GM23338 (cell line): ENCODE results near the gene OPTC. TPM values are rescaled to one million over a fixed set of nuclear protein-coding genes. Genes with fewer than 3 reads are reported as not detected.

Experiments used
- ATAC-seq: fragments of 200-7000 bp; cut with Tn5 transposase; 3 replicates; pipeline ENCODE4 v1.9.1; 2020
- DNase-seq: peaks from one replicate; pipeline ENCODE4 v3.0.0-alpha.2; 2015; ENCODE audit warnings: low spot score
- H2AFZ ChIP-seq: fragments of 200-600 bp; sonication (generic); 2 replicates; pipeline ENCODE4 v1.8.0; 2016; ENCODE audit warnings: antibody characterized with exemption, mild to moderate bottlenecking, moderate library complexity
- H3F3A ChIP-seq: fragments of 200-600 bp; sonication (generic); replicated peaks from 2 replicates; pipeline ENCODE4 v1.8.0; 2017; ENCODE audit warnings: antibody characterized with exemption, mixed run types, low read depth
- H3K27ac ChIP-seq: fragments of 200-600 bp; sonication (generic); 2 replicates; pipeline ENCODE4 v1.6.1; 2016; ENCODE audit warnings: low read depth
- H3K27me3 ChIP-seq: fragments of 200-600 bp; sonication (generic); 2 replicates; pipeline ENCODE4 v1.8.0; 2016; ENCODE audit warnings: mild to moderate bottlenecking, mixed run types, moderate library complexity; ENCODE audit not compliant: insufficient read depth
- H3K36me3 ChIP-seq: fragments of 200-600 bp; sonication (generic); 2 replicates; pipeline ENCODE4 v1.8.0; 2016; ENCODE audit warnings: mild to moderate bottlenecking; ENCODE audit not compliant: insufficient read depth
- H3K4me1 ChIP-seq: fragments of 200-600 bp; sonication (generic); 2 replicates; pipeline ENCODE4 v1.8.0; 2016; ENCODE audit warnings: mild to moderate bottlenecking, moderate library complexity; ENCODE audit not compliant: insufficient read depth
- H3K4me2 ChIP-seq: fragments of 200-600 bp; sonication (generic); 2 replicates; pipeline ENCODE4 v1.7.1; 2017; ENCODE audit warnings: mixed run types
- H3K4me3 ChIP-seq: fragments of 200-600 bp; sonication (generic); 2 replicates; pipeline ENCODE4 v1.6.1; 2016; ENCODE audit warnings: mixed run types
- H3K79me2 ChIP-seq: fragments of 200-600 bp; sonication (generic); replicated peaks from 2 replicates; pipeline ENCODE4 v1.8.0; 2017; ENCODE audit warnings: mild to moderate bottlenecking; ENCODE audit not compliant: insufficient read depth
- H3K9me2 ChIP-seq: fragments of 200-600 bp; sonication (generic); 2 replicates; pipeline ENCODE4 v1.8.0; 2017; ENCODE audit not compliant: insufficient read depth
- H4K20me1 ChIP-seq: fragments of 200-600 bp; sonication (generic); replicated peaks from 2 replicates; pipeline ENCODE4 v1.8.0; 2017; ENCODE audit warnings: mild to moderate bottlenecking; ENCODE audit not compliant: insufficient read depth
- H3K27ac Mint-ChIP-seq: 2 replicates; pipeline ENCODE4 v1.8.0; 2020; ENCODE audit warnings: inconsistent platforms, mild to moderate bottlenecking, moderate library complexity, mixed read lengths
- H3K27me3 Mint-ChIP-seq: 3 replicates; pipeline ENCODE4 v1.8.0; 2022; ENCODE audit warnings: low read depth, mild to moderate bottlenecking, moderate library complexity, mixed read lengths, inconsistent platforms; ENCODE audit not compliant: insufficient read depth, poor library complexity
- H3K36me3 Mint-ChIP-seq: 3 replicates; pipeline ENCODE4 v1.8.0; 2021; ENCODE audit warnings: low read depth, mild to moderate bottlenecking, inconsistent platforms, moderate library complexity, mixed read lengths
- H3K4me1 Mint-ChIP-seq: 3 replicates; pipeline ENCODE4 v1.8.0; 2020; ENCODE audit warnings: mild to moderate bottlenecking, inconsistent platforms, mixed read lengths
- H3K4me3 Mint-ChIP-seq: 3 replicates; pipeline ENCODE4 v1.8.0; 2021; ENCODE audit warnings: moderate library complexity, mild to moderate bottlenecking, inconsistent platforms, mixed read lengths
- H3K9me3 Mint-ChIP-seq: 3 replicates; pipeline ENCODE4 v1.8.0; 2020; ENCODE audit warnings: moderate library complexity, mild to moderate bottlenecking, inconsistent platforms, mixed read lengths
- CREB1 ChIP-seq: fragments of 250-450 bp; sonication (Bioruptor Pico); IDR thresholded peaks from 2 replicates; pipeline ENCODE4 v1.5.0; 2020; ENCODE audit warnings: low read depth, mild to moderate bottlenecking, moderate library complexity
- CTCF ChIP-seq, 2 experiments: fragments of 200-600 bp in 1 of 2; sonication (generic) in 1 of 2; conservative IDR thresholded peaks; 2 replicates each; pipeline versions ENCODE4 v1.5.1 to v1.6.1; 2016 to 2017; ENCODE audit warnings: antibody characterized with exemption in 2 of 2, low read depth in 2 of 2, mild to moderate bottlenecking in 2 of 2, moderate library complexity in 1 of 2
- ETS1 ChIP-seq: IDR thresholded peaks from 2 replicates; pipeline ENCODE4 v1.6.1; 2016; ENCODE audit warnings: antibody characterized with exemption
- EZH2 ChIP-seq: fragments of 200-600 bp; sonication (generic); IDR thresholded peaks from one replicate; pipeline ENCODE4 v1.8.0; 2017; ENCODE audit warnings: antibody characterized with exemption, mild to moderate bottlenecking, low read depth; ENCODE audit not compliant: unreplicated experiment
- JUNB ChIP-seq: IDR thresholded peaks from one replicate; pipeline ENCODE4 v1.6.1; 2016; ENCODE audit warnings: antibody characterized with exemption; ENCODE audit not compliant: unreplicated experiment
- NANOG ChIP-seq: IDR thresholded peaks from 2 replicates; pipeline ENCODE4 v1.6.1; 2016; ENCODE audit warnings: antibody characterized with exemption, borderline replicate concordance
- POLR2AphosphoS5 ChIP-seq: IDR thresholded peaks from 2 replicates; pipeline ENCODE4 v1.6.1; 2016; ENCODE audit warnings: antibody characterized with exemption, low read depth
- ZNF331 ChIP-seq: fragments of 250-450 bp; sonication (Bioruptor Pico); IDR thresholded peaks from 2 replicates; pipeline ENCODE4 v1.5.0; 2020; ENCODE audit warnings: low read depth, mild to moderate bottlenecking, moderate library complexity
- polyA plus RNA-seq: library from polyadenylated mRNA; unstranded; fragments of >200 nt; fragmentation: Nextera tagmentation; extraction: Ambion mirVana; gene quantifications from 2 replicates; pipeline ENCODE4 v1.2.1, GENCODE V29; 2016
- total RNA-seq: library from RNA; depleted of rRNA; stranded (reverse); fragments of >200 nt; shearing (Covaris generic); gene quantifications from 2 replicates; pipeline ENCODE4 v1.2.3, GENCODE V29; 2014
- TF ChIP-seq, protein P1 (sequence below): fragments of 250-450 bp; sonication (Bioruptor Pico); IDR thresholded peaks from 2 replicates; pipeline ENCODE4 v1.5.0; 2020; ENCODE audit warnings: mild to moderate bottlenecking, moderate library complexity

OPTC gene
- total and polyA plus RNA-seq, 2 experiments from 2014 or later, result 0.50 to 1.0 TPM

- TF ChIP-seq NANOG (no peak), CTCF (conservative IDR thresholded peaks at IDR 0.05; ENCODE audit: low read depth in 2 of 2) (no peak), ZNF331 (no peak), EZH2 (no peak), JUNB (no peak), POLR2AphosphoS5 (no peak)
Observed at GRCh38 chr1:203464226-203464625, 29.7 kb upstream of the OPTC start (continued).

DNA sequence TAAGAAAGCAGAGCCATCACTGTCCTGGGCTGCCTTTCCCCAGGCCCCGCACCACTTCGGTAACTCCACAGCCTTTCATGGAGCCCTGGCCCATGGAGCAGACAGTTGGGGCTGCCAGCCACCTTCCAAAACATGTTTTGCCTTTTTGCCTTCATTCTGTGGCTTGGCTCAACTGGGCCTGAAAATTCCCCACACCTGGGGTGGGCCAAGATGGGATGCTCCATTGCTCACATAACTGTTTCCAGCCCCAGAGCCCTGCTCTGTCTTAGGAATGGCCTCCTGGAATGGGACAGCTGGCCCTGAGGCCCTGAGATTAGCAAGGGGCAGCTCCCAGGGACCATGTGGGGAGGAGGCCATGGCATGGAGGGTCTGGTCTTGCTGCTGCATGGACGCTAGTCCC is 29.2 kb upstream of the OPTC start:
- no peak for DNase-seq

DNA sequence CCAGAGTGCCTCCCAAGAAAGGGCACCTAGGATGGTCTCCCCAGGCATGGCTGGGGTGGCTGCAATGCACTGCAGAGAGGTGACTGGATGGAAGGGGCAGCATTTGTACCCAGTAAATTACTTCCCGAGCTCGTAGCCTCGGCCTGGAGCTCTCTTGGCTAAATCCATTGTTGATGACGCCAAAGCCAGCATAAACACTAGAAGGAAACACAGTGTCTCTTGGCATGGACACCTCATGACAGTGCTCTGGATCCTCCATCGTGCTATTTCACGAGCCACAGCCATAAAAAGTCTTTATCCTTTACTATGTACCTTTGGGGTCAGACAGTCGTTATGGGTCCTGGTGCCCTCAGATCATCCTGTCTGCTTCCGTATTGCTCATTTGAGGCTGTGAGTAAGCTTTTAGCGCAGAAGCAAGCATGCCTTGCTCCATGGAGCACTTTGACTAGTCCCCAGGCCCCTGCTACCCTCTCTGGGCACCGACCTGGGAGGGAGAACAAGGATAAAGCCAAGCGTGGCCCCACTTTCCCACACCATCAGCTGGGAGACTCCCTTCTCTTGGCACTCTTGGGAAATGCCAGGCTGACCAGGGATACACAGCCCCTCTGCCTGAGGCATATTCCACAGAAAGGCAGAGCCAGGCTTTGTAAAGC is 28.7 kb upstream of the OPTC start:
- no peak overlapping the region for H2AFZ ChIP-seq
- H3K4me3 ChIP-seq, result no peak overlapping the region
- H3K36me3 ChIP-seq, result no peaks in the 10 kb centered on the region
- Mint-ChIP-seq H3K9me3 (no peaks in the 10 kb centered on the region), H3K27me3 (peaks cover 7% of the 10 kb centered on the region), H3K36me3 (no peaks in the 10 kb centered on the region), H3K27ac (no peak overlapping the region), H3K4me3 (no peak overlapping the region), H3K4me1 (peaks cover 32% of the 10 kb centered on the region)
- DNase-seq, result no peak
- H3K27me3 ChIP-seq, result no peaks in the 10 kb centered on the region
- H3K27ac ChIP-seq, result no peak overlapping the region
- H3K4me2 ChIP-seq, result no peak overlapping the region
- H3K4me1 ChIP-seq, result no peaks in the 10 kb centered on the region
- H3K79me2 ChIP-seq, result no peaks in the 10 kb centered on the region
- ATAC-seq, result no peak
- no peaks in the 10 kb centered on the region for H4K20me1 ChIP-seq
- no peaks in the 10 kb centered on the region for H3K9me2 ChIP-seq
- no peaks in the 10 kb centered on the region for H3F3A ChIP-seq
- TF ChIP-seq, protein P1, sequence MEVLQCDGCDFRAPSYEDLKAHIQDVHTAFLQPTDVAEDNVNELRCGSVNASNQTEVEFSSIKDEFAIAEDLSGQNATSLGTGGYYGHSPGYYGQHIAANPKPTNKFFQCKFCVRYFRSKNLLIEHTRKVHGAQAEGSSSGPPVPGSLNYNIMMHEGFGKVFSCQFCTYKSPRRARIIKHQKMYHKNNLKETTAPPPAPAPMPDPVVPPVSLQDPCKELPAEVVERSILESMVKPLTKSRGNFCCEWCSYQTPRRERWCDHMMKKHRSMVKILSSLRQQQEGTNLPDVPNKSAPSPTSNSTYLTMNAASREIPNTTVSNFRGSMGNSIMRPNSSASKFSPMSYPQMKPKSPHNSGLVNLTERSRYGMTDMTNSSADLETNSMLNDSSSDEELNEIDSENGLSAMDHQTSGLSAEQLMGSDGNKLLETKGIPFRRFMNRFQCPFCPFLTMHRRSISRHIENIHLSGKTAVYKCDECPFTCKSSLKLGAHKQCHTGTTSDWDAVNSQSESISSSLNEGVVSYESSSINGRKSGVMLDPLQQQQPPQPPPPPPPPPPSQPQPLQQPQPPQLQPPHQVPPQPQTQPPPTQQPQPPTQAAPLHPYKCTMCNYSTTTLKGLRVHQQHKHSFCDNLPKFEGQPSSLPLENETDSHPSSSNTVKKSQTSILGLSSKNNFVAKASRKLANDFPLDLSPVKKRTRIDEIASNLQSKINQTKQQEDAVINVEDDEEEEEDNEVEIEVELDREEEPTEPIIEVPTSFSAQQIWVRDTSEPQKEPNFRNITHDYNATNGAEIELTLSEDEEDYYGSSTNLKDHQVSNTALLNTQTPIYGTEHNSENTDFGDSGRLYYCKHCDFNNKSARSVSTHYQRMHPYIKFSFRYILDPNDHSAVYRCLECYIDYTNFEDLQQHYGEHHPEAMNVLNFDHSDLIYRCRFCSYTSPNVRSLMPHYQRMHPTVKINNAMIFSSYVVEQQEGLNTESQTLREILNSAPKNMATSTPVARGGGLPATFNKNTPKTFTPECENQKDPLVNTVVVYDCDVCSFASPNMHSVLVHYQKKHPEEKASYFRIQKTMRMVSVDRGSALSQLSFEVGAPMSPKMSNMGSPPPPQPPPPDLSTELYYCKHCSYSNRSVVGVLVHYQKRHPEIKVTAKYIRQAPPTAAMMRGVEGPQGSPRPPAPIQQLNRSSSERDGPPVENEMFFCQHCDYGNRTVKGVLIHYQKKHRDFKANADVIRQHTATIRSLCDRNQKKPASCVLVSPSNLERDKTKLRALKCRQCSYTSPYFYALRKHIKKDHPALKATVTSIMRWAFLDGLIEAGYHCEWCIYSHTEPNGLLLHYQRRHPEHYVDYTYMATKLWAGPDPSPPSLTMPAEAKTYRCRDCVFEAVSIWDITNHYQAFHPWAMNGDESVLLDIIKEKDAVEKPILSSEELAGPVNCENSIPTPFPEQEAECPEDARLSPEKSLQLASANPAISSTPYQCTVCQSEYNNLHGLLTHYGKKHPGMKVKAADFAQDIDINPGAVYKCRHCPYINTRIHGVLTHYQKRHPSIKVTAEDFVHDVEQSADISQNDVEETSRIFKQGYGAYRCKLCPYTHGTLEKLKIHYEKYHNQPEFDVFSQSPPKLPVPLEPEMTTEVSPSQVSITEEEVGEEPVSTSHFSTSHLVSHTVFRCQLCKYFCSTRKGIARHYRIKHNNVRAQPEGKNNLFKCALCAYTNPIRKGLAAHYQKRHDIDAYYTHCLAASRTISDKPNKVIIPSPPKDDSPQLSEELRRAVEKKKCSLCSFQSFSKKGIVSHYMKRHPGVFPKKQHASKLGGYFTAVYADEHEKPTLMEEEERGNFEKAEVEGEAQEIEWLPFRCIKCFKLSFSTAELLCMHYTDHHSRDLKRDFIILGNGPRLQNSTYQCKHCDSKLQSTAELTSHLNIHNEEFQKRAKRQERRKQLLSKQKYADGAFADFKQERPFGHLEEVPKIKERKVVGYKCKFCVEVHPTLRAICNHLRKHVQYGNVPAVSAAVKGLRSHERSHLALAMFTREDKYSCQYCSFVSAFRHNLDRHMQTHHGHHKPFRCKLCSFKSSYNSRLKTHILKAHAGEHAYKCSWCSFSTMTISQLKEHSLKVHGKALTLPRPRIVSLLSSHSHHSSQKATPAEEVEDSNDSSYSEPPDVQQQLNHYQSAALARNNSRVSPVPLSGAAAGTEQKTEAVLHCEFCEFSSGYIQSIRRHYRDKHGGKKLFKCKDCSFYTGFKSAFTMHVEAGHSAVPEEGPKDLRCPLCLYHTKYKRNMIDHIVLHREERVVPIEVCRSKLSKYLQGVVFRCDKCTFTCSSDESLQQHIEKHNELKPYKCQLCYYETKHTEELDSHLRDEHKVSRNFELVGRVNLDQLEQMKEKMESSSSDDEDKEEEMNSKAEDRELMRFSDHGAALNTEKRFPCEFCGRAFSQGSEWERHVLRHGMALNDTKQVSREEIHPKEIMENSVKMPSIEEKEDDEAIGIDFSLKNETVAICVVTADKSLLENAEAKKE (CRISPR knock-in tag), result no peak
- no peak for TF ChIP-seq CREB1

More for the DNA sequence above, 29.2 kb upstream of the OPTC start:
- no peak overlapping the region for H3K4me3 ChIP-seq
- no peaks in the 10 kb centered on the region for H3K36me3 ChIP-seq
- H3K4me2 ChIP-seq, result no peak overlapping the region
- H3K27ac ChIP-seq, result no peak overlapping the region
- TF ChIP-seq ETS1, result no peak
- no peaks in the 10 kb centered on the region for H3K27me3 ChIP-seq
- H3K27me3 Mint-ChIP-seq, result peaks cover 7% of the 10 kb centered on the region
- H4K20me1 ChIP-seq, result no peaks in the 10 kb centered on the region
- H3K4me3 Mint-ChIP-seq, result no peak overlapping the region
- no peak overlapping the region for H2AFZ ChIP-seq
- no peak overlapping the region for H3K27ac Mint-ChIP-seq
- no peaks in the 10 kb centered on the region for H3K9me2 ChIP-seq
- H3K4me1 Mint-ChIP-seq, result peaks cover 27% of the 10 kb centered on the region
- no peaks in the 10 kb centered on the region for H3K9me3 Mint-ChIP-seq
- H3K4me1 ChIP-seq, result no peaks in the 10 kb centered on the region
- H3F3A ChIP-seq, result no peaks in the 10 kb centered on the region
- H3K36me3 Mint-ChIP-seq, result no peaks in the 10 kb centered on the region
- no peak for ATAC-seq
- H3K79me2 ChIP-seq, result no peaks in the 10 kb centered on the region
